Measurements from ENCODE around the gene E2F3. TPM values are rescaled to one million over a fixed set of nuclear protein-coding genes. Genes with fewer than 3 reads are reported as not detected.
A peak's percentile ranks its signal among the peaks of the same experiment; 100 is the strongest.

The E2F3 gene
- total RNA-seq, 6 donors from 2014 or later = 4.0 to 10.8 (median 6.5) TPM

DNA sequence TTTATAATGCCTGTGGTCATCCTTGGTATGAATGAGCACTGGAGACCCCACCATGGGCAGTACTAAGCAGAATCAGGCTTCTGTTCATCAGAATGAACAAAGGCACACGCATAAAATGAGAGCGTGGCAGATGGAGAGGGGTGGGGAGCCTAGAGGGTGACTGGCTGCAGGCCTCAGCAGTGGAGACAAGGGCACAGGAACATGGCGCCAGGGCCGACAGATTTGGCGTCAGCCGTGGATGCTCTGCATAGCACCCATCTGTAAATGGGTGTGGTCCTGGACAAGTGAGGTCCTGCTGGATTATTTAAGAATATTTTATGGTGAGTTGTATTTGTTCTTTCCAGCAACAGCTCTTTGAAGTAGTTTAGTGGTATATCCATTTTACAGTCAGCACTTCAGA lies 33.1 kb downstream of the E2F3 start:
- Histone ChIP-seq H3K4me1 (no peaks in the 10 kb centered on the region), H3K27me3 (no peaks in the 10 kb centered on the region), H3K9me3 (no peaks in the 10 kb centered on the region), H3K4me3 (no peak overlapping the region), H3K27ac (no peak overlapping the region), H3K36me3 (no peaks in the 10 kb centered on the region)
- ATAC-seq (ENCODE audit: low FRiP score in 2 of 2) (no peak), DNase-seq (peak in 1 of 2 donors; percentile 25)
- no peak for TF ChIP-seq POLR2AphosphoS5 (IDR thresholded peaks at IDR 0.05)
- WGBS, 2 donors = 91 to 97% methylated on average over 6 of the region's 6 CpGs

DNA sequence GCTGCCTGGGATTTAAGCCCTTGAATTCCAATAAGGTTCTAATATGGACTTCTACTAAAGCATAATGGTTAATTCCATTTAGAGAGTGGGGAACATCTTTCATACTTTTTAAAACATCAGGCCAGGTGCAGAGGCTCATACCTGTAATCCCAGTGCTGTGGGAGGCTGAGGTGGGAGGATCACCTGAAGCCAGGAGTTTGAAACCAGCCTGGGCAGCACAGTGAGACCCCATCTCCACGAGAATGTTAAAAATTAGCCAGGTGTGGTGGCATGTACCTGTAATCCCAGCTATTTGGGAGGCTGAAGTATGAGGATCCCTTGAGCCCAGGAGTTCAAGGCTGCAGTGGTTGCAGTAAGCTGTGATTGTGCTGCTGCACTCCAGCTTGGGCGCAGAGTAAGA lies 35.0 kb downstream of the E2F3 start:
- no peak overlapping the region for H3K27ac ChIP-seq
- DNase-seq = no peak
- no peaks in the 10 kb centered on the region for H3K27me3 ChIP-seq
- no peaks in the 10 kb centered on the region for H3K9me3 ChIP-seq
- 95 to 100% methylated on average over 2 of the region's 2 CpGs for WGBS, 2 donors
- H3K36me3 ChIP-seq = no peaks in the 10 kb centered on the region
- no peaks in the 10 kb centered on the region for H3K4me1 ChIP-seq
- TF ChIP-seq POLR2A (IDR thresholded peaks at IDR 0.05) = no peak
- no peak for TF ChIP-seq POLR2AphosphoS5 (IDR thresholded peaks at IDR 0.05)
- TF ChIP-seq, protein P1, sequence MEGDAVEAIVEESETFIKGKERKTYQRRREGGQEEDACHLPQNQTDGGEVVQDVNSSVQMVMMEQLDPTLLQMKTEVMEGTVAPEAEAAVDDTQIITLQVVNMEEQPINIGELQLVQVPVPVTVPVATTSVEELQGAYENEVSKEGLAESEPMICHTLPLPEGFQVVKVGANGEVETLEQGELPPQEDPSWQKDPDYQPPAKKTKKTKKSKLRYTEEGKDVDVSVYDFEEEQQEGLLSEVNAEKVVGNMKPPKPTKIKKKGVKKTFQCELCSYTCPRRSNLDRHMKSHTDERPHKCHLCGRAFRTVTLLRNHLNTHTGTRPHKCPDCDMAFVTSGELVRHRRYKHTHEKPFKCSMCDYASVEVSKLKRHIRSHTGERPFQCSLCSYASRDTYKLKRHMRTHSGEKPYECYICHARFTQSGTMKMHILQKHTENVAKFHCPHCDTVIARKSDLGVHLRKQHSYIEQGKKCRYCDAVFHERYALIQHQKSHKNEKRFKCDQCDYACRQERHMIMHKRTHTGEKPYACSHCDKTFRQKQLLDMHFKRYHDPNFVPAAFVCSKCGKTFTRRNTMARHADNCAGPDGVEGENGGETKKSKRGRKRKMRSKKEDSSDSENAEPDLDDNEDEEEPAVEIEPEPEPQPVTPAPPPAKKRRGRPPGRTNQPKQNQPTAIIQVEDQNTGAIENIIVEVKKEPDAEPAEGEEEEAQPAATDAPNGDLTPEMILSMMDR (IDR thresholded peaks at IDR 0.05) = no peak
- no peak for TF ChIP-seq EP300 (IDR thresholded peaks at IDR 0.05)
- no peak overlapping the region for H3K4me3 ChIP-seq
- no peak for ATAC-seq (ENCODE audit: low FRiP score in 2 of 2)

DNA sequence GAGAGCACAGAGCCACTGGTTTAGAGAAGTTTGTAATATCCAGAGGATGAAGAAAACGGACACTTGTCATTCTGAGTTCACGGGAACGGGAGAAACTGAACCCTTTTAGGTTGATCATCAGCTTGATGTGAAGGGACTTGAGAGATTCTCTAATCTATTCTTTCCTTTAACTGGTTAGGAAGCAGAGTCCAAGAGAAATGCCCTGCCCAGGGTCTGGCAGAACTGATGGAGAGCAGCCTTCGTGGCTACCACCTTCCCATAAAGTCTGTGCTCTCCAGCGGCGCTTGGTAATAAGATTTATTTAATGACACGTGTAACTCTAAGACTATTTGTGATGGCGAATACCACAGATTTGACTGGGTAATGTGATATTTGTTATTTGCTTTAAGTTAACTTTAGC lies 36.0 kb downstream of the E2F3 start:
- H3K27me3 ChIP-seq = no peaks in the 10 kb centered on the region
- no peaks in the 10 kb centered on the region for H3K9me3 ChIP-seq
- TF ChIP-seq, protein P1 (IDR thresholded peaks at IDR 0.05) = no peak
- TF ChIP-seq POLR2A (IDR thresholded peaks at IDR 0.05) = no peak
- TF ChIP-seq POLR2AphosphoS5 (IDR thresholded peaks at IDR 0.05) = no peak
- no peak for TF ChIP-seq EP300 (IDR thresholded peaks at IDR 0.05)
- no peak for ATAC-seq (ENCODE audit: low FRiP score in 2 of 2)
- no peak overlapping the region for H3K4me3 ChIP-seq
- 94 to 95% methylated on average over 8 of the region's 8 CpGs for WGBS, 2 donors
- no peak for DNase-seq
- H3K4me1 ChIP-seq = no peaks in the 10 kb centered on the region
- no peak overlapping the region for H3K27ac ChIP-seq
- H3K36me3 ChIP-seq = no peaks in the 10 kb centered on the region

DNA sequence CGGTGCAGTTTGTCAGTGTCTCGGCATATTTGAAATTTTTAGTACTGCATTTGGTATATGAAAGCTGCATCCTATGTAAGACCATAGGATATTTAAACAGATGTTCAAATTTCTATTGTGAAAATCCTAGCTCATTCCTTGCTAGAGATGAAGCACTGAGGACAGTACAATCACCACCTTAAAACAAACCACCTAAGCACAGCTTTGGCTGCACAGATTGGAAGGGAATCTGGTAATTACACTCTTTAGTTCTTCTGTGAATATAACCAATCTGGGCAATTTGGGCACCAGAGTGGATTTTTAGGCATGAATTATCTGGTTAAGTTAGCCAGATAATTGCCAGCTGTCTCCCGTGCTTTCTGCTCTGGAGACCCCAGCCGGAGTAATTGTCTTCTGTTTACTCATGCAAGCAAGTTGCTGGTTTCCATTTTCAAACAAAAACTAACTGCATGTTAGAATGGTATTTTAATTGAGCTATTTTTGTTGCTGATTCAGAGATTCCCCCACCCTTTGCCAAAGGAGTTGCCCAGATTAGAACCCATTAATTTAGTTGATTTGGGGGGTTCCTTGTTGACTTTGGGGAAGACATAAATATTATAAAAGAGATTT lies 36.9 kb downstream of the E2F3 start:
- H3K27me3 ChIP-seq = no peaks in the 10 kb centered on the region

DNA sequence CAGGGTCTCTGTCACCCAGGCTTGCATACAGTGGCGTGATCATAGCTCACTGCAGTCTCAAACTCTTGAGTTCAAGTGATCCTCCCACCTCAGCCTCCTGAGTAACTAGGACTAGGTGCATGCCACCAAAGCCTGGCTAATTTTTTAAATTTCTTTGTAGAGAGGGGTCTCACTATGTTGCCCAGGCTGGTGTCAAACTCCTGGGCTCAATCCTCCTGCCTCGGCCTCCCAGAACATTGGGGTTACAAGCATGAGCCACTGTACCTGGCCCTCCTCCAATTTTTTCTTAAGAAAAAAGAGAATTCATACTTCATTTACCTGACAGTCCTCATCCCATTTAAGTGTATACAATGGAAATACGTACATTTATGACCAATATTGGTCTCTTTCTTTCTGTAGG lies 37.9 kb downstream of the E2F3 start:
- DNase-seq (no peak), ATAC-seq (ENCODE audit: low FRiP score in 2 of 2) (no peak)
- H3K36me3 ChIP-seq = no peaks in the 10 kb centered on the region
- no peaks in the 10 kb centered on the region for H3K27me3 ChIP-seq
- WGBS, 2 donors = 95 to 100% methylated on average over 3 of the region's 3 CpGs
- no peak overlapping the region for H3K27ac ChIP-seq
- H3K9me3 ChIP-seq = no peaks in the 10 kb centered on the region
- H3K4me3 ChIP-seq = no peak overlapping the region
- H3K4me1 ChIP-seq = no peaks in the 10 kb centered on the region
- TF ChIP-seq, protein P1 (IDR thresholded peaks at IDR 0.05) = no peak
- no peak for TF ChIP-seq POLR2A (IDR thresholded peaks at IDR 0.05)
- TF ChIP-seq POLR2AphosphoS5 (IDR thresholded peaks at IDR 0.05) = no peak
- TF ChIP-seq EP300 (IDR thresholded peaks at IDR 0.05) = no peak

More for the DNA sequence above, 36.9 kb downstream of the E2F3 start:
- TF ChIP-seq POLR2A (IDR thresholded peaks at IDR 0.05) (no peak), EP300 (IDR thresholded peaks at IDR 0.05) (no peak), POLR2AphosphoS5 (IDR thresholded peaks at IDR 0.05) (no peak)
- TF ChIP-seq, protein P1 (IDR thresholded peaks at IDR 0.05) = no peak
- ATAC-seq (ENCODE audit: low FRiP score in 2 of 2) (no peak), DNase-seq (no peak)
- WGBS, 2 donors = 83 to 95% methylated on average over 4 of the region's 4 CpGs
- H3K4me3 ChIP-seq = no peak overlapping the region
- H3K4me1 ChIP-seq = no peaks in the 10 kb centered on the region
- no peaks in the 10 kb centered on the region for H3K9me3 ChIP-seq
- H3K36me3 ChIP-seq = no peaks in the 10 kb centered on the region
- no peak overlapping the region for H3K27ac ChIP-seq

Data from upper lobe of left lung (tissue), 6 donors.